ENCODE measurements around the gene CAMSAP1.

DNA sequence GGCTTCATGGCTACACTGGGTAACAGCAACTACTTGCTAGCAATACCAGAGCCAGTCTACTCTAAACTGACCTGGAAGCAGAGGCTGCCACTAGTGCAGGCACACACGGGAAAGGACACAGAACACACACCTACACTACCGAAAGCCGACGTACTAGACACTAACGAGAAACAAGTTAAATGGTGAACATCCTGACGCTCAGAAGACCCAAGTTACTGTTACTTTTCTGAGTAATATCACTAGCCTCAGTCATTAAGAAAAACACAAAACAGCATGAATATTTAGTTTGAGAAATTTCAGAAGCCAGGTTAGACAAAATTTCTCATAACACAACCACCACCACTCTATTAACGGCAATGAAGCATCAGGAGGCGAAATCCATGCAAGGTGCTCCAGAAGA is 44.5 kb downstream of the CAMSAP1 start:
- TF ChIP-seq, protein P1, sequence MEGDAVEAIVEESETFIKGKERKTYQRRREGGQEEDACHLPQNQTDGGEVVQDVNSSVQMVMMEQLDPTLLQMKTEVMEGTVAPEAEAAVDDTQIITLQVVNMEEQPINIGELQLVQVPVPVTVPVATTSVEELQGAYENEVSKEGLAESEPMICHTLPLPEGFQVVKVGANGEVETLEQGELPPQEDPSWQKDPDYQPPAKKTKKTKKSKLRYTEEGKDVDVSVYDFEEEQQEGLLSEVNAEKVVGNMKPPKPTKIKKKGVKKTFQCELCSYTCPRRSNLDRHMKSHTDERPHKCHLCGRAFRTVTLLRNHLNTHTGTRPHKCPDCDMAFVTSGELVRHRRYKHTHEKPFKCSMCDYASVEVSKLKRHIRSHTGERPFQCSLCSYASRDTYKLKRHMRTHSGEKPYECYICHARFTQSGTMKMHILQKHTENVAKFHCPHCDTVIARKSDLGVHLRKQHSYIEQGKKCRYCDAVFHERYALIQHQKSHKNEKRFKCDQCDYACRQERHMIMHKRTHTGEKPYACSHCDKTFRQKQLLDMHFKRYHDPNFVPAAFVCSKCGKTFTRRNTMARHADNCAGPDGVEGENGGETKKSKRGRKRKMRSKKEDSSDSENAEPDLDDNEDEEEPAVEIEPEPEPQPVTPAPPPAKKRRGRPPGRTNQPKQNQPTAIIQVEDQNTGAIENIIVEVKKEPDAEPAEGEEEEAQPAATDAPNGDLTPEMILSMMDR (conservative IDR thresholded peaks at IDR 0.05; ENCODE audit: low read length): no peak
- TF ChIP-seq EZH2phosphoT487 (IDR thresholded peaks at IDR 0.05; ENCODE audit: borderline replicate concordance, low read depth, low read length): no peak

All from OCI-LY7 (cell line).